Activated CD8-positive, alpha-beta memory T cell treated with anti-CD3 and anti-CD28 coated beads, Interleukin-2, amount 50 U/mL, for 1 hour (primary cell): Measurements from ENCODE around the gene OSBPL2.

ENCODE experiments used
- DNase-seq: peaks from one replicate; pipeline ENCODE4 v3.0.0-alpha.2; 2020; ENCODE audit errors: extremely low read depth

Gene OSBPL2

DNA sequence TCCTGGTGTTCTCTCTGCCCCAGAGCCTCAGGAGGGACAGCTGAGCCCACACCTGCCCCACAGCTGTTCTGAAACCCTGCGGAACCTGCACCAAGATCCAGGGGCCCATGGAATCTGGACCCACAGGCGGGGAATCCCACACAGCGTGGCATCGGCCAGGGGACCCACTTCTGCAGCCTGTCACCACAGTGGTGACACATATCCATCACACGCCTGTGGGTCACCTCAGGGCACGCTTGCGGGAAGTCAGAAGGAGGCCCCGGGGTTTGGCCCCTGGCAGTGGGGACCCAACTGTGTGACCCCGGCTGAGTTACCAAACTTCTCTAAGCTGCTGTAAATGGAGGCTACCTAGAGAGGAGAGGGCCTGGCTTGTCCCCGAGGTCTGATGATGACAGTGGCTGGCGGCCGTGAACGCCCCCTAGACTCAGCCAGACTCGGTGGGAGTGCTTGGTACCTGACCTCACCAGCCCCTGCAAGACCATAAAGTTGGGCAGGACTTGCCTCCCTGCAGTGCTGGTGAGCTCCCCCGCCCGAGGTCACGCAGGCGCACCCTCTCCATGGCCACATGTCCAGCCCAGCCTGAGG lies 16.0 kb upstream of the OSBPL2 start:
- no peak for DNase-seq

GRCh38 chr20:62222972-62223371 lies 15.3 kb upstream of the OSBPL2 start:
- no peak for DNase-seq

GRCh38 chr20:62223571-62223970 lies 14.8 kb upstream of the OSBPL2 start:
- no peak for DNase-seq

DNA sequence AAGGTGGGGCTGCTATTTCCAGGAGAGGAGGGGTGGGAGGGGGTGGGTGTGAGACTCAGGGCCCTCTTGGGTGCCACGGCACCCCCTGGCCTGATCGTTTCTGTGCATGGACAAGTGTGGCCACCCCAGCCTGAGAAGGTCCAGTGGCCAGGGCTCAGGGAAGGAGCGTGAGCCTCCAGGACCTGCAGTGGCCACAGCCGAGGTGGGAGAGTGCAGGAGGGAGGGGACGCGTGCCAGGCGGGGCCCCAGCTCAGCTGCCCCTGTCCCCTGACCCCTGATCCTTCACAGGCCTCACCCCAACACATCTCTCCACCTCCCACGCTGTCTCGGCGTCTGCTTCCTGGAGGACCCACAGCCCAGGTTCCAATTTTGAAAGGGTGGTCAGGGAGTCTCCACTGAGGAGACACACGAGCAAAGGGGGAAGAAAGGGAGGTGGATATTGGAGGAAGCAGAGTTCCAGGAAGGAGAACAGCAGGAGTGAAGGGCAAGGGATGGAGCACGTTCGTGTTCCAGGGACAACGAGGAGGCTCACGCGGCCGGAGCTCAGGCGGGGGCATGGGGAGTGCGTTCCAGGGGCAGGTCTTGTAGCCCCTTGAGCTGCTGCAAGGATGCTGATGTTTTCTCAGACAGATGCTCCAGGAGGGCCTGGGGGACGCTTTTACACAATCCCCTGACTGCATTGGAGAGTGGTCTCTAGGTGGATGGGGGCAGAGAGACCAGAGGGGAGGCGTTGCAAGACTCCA lies 14.0 kb upstream of the OSBPL2 start:
- no peak for DNase-seq

GRCh38 chr20:62225026-62225425 lies 13.3 kb upstream of the OSBPL2 start:
- no peak for DNase-seq

DNA sequence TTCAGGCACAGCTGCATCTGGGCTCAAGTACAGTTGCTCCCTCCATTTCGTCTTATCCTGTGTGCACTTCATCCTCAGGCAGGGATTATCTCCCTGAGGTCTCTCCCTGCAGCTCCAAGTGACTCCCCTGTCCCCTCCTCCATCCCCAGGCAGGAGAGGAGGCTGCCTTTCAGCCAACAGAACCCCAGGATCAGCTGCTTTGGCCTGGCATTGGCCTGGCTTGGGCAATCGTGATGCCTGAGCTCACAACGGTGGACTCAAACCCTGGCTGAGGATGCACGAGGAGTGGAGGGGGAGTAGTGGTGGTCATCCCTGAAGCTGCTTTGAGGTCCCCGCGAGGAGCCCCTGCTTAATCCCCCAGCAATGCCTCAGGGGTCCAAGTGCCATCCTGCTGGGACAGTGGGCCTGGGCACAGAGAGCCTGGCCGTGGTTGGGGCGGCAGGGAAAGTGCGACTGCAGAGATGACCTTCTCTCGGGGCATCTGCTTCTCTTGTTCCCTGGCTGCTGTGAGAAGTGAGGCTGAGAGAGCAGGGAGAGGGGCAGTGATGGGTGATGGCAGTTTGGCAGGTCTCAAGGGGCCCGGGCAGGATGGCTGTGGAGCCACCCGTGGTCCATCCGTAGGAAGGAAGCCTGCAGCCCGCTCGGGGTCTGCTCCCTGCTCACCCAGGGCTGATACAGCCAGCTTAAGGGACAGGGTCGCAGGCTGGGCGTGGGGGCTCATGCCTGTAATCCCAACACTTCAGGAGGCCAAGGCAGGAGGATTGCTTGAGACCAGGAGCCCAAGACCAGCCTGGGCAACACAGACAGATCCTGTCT lies 12.3 kb upstream of the OSBPL2 start:
- DNase-seq, result no peak

DNA sequence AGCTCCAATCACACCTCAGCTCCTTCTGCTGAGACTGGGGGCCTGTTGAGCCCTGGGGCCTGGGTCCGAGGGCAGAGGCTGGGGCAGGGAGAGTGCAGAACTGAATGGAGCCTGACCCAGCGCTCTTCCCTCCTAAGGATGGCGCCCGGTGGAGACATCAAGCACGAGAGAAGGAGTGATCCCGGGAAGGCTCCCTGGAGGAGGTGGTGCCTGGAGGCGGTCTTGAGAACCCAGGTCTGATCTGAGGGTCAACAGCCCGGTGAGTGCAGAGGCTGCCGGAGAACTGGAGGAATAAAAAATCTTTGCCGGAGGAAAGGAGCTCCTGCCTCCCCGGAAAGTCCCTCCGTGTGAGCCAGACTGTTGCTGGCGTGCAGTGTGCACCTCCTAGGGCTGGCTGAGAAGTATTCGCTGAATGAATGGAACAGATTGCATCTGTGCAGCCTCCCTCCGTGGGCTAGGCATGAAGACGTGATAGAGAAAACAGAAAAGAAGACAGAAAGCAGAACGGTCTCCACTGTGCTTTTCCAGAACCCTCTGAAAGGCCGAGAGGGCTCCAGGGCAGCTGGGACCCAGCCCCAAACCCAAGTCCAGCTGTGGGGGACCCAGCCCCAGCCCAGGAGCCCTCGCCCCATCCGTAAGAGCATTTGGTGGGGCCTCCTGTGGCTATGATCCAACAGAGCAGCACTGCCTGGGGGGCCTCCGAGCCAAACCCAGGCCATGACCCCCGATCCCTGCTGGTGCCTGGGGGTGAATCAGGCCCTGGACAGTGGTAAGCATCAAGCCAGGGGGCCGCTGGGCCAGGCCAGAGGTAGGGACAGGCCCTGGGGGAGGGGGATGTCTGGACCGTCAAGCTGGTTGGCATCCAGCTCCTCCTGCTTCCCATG lies 11.4 kb upstream of the OSBPL2 start:
- no peak for DNase-seq

DNA sequence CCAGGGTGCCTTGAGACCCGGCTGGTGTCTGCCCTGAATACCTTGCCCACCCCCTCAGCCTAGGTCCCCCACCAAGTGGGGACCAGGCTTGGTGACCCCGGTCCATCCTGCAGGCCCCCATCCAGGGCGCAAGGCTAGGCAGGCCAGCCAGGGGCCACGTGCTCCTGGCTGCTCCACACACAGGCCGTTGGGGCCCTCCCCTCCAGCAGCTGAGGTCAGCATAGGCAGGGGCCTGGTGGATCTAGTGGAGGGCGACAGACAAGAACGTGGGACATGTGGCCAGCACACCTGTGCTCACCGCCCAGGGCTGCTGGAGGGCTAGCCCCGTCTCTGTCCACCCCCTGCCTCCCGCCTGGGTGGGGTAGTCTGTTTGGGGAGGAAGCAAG lies 10.7 kb upstream of the OSBPL2 start:
- DNase-seq, result no peak

- no peak for DNase-seq
Observed at GRCh38 chr20:62227977-62228958, 10.1 kb upstream of the OSBPL2 start.

DNA sequence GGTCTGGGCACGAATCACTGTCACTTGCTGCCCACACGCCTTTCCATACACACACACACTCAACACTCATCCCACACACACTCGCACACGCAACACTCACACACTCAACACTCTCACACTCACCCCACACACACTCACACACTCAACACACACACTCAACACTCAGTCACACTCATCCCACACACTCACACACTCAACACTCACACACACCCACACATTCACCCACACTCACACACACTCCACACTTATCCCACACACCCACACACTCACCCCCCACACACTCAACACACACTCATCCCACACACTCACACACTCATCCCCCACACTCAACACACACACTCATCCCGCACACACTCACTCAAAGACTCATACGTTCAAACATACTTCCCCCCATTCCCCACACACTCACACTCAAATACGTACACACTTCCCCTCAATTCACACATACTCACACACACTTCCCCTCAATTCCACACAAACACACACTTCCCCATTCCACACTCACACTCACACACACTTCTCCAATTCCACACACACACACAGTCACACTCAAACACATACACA lies 9.3 kb upstream of the OSBPL2 start:
- DNase-seq, result no peak

- no peak for DNase-seq
Observed at GRCh38 chr20:62229667-62230066, 8.7 kb upstream of the OSBPL2 start.

DNA sequence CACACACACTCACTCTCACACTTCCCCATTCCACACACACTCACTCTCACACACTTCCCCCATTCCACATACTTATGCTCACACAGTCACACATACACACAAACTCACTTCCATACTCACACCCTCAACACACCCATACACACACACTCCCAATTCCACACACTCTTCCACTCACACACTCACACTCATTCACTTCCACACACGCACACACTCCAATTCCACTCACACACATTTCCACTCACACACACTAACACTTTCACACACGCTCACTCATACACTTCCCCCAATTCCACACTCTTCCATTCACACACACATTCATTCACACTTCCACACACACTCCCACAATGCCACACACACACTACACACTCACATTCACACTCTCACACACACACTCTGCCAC lies 8.0 kb upstream of the OSBPL2 start:
- DNase-seq, result no peak

DNA sequence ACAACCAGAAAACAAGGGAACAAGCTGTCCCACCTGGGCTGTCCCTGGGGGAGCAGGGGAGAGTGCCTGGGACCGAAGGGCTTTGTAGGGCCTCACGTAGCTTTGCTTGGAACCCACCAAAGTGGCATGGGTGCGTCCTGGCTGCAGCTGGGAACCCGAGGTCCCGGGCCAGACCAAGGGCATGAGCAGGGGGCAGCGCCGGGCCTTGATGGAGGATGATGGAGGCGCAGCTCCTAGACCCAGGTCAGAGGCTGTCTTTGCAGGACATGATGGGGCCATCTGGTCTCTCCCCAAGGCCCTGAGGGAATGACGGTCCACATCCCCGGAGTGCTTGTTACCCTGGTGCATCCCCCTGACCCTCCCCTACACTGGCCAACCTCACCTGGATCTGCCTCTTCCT lies 7.6 kb upstream of the OSBPL2 start:
- no peak for DNase-seq

DNA sequence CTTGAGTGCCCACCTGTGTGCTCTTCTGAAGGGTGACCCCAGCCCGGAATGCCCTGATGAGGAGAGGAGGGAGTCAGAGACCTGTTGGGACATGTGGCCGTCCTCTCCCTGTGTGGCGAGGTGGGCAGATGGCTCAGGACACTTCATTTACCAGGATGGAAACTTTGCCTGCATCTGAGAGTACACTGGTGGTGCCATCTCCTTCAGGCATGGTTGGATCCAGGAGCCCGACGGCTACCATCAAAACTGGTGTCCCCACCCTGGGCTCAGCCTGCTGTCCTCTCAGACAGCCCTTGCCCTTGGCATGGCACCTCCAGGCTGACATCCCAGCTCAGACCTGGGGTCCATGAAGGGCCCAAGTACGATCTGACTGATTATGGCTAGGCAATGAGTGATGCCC lies 7.0 kb upstream of the OSBPL2 start:
- no peak for DNase-seq

- DNase-seq, result no peak
Observed at GRCh38 chr20:62232194-62232593, 6.1 kb upstream of the OSBPL2 start.

DNA sequence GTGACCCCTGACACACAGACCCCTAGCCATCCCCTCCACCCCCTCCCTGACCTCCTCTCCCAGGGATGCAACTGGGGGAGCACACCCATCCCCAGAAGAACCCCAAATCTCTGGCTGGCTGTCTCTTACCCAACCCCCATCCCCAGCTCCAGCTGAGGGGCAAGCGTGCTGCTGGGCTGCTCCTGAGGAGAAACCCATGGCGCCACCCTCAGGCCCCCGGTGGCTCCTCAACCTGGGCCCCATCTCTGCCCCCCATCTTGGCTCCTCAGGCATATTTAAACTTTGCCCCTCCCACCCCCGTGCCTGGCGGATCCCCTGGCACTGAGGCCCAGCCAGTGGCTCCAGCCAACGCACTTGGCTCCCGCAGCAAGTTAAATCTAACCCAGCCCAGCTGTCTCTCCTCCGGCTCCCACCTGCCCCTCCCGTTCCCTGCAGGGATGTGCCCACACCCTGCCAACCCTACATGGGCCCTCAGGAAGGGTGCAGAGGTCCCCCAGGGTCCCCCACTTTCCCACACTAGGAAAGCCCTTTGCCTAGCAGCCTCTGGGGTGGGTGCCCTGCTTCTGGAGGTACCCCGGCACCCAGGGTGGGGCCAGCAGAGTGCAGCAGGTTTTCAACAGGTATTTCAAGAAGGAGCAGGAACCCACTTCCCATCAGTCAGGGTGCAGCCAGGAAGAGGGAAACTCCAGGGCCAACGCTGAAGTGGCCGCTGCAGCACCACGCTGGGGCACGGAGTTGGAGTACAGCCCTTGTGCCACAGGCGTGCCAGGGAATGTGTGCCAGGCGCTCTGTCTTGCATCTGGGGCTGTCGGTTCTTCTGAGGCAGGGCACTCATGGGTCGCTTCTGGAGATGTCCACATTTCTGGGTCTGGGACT lies 5.3 kb upstream of the OSBPL2 start:
- no peak for DNase-seq

GRCh38 chr20:62233684-62234083 lies 4.6 kb upstream of the OSBPL2 start:
- no peak for DNase-seq

- DNase-seq, result no peak
Observed at GRCh38 chr20:62234339-62234738, 4.0 kb upstream of the OSBPL2 start.

- DNase-seq, result no peak
Observed at GRCh38 chr20:62235001-62235776, 3.1 kb upstream of the OSBPL2 start.
